HepG2 (cell line): ENCODE measurements around the gene ANKRD30A. TPM values are rescaled to one million over a fixed set of nuclear protein-coding genes. Genes with fewer than 3 reads are reported as not detected.

ENCODE experiments used
- ATAC-seq: fragments of 200-7000 bp; cut with Tn5 transposase; 3 replicates; pipeline ENCODE4 v1.9.1; 2020; ENCODE audit warnings: mild to moderate bottlenecking, moderate library complexity
- BruUV-seq: library from RNA; stranded (reverse); fragments of 400-500 nt; replicated peaks from 2 replicates; lab custom pipeline; 2021; lab: Mats Ljungman, UMichigan
- CTCF ChIA-PET: fragments of 300-600 bp; formaldehyde crosslinking; extraction: SDS; loops from one replicate; lab custom pipeline; 2021; ENCODE audit warnings: low total read pairs, inconsistent platforms, low intra/inter-chr PET ratio; lab: Yijun Ruan, JAX
- POLR2A ChIA-PET: fragments of 350-600 bp; sonication (Branson Sonifier 250); formaldehyde crosslinking; loops from one replicate; lab custom pipeline; 2020; ENCODE audit warnings: antibody characterized with exemption, inconsistent platforms; lab: Yijun Ruan, JAX
- DNase-seq: peaks from one replicate; pipeline ENCODE4 v3.0.0-alpha.2; 2015; ENCODE audit warnings: low spot score
- FAIRE-seq: peaks from 3 replicates; lab custom pipeline; 2011; peaks lifted over from hg19 to GRCh38; lab: Jason Lieb, UNC
- H2AFZ ChIP-seq: one replicate; pipeline ENCODE4 v1.6.1; 2011; ENCODE audit warnings: low read length, inconsistent platforms
- H3K27ac ChIP-seq: fragments of 300-600 bp; 3 replicates; pipeline ENCODE4 v1.8.0; 2011; ENCODE audit warnings: mixed run types, mild to moderate bottlenecking, mixed read lengths, low read length, inconsistent platforms; ENCODE audit not compliant: insufficient read depth; ENCODE audit errors: extremely low read length
- H3K27me3 ChIP-seq, 2 experiments: fragments of 200-600 bp in 1 of 2; 2 replicates in 1 of 2; 3 replicates in 1 of 2; pipeline versions ENCODE4 v1.6.0 to v1.8.0; 2011; ENCODE audit warnings: low read length in 2 of 2, mild to moderate bottlenecking in 2 of 2, moderate library complexity in 2 of 2, inconsistent platforms in 1 of 2; ENCODE audit not compliant: insufficient read depth in 2 of 2, control insufficient read depth in 1 of 2
- H3K36me3 ChIP-seq, 2 experiments: fragments of 200-600 bp in 1 of 2; replicated peaks in 1 of 2; 2 replicates in 1 of 2; 3 replicates in 1 of 2; pipeline versions ENCODE4 v1.5.1 to v1.8.0; 2011; ENCODE audit warnings: low read length in 2 of 2, inconsistent platforms in 1 of 2; ENCODE audit not compliant: insufficient read depth in 2 of 2, control insufficient read depth in 1 of 2
- H3K4me1 ChIP-seq: 2 replicates; pipeline ENCODE4 v1.5.1; 2012; ENCODE audit warnings: low read length, inconsistent platforms; ENCODE audit not compliant: insufficient read depth
- H3K4me2 ChIP-seq: 2 replicates; pipeline ENCODE4 v1.6.0; 2011; ENCODE audit warnings: low read depth, low read length, inconsistent platforms
- H3K4me3 ChIP-seq, 3 experiments: fragments of 200-600 bp in 1 of 3; sonication (generic), shearing (Covaris generic) in 1 of 3; replicated peaks in 1 of 3; 2 replicates each; pipeline ENCODE4 v1.5.1; 2011 to 2016; ENCODE audit warnings: low read length in 3 of 3, inconsistent platforms in 2 of 3, low read depth in 2 of 3, mild to moderate bottlenecking in 2 of 3, control low read depth in 1 of 3, mixed read lengths in 1 of 3; ENCODE audit not compliant: insufficient read depth in 1 of 3
- H3K79me2 ChIP-seq: one replicate; pipeline ENCODE4 v1.6.1; 2011; ENCODE audit warnings: low read length, inconsistent platforms; ENCODE audit not compliant: insufficient read depth
- H3K9ac ChIP-seq: 2 replicates; pipeline ENCODE4 v1.6.0; 2011; ENCODE audit warnings: mild to moderate bottlenecking, low read depth, low read length, inconsistent platforms; ENCODE audit not compliant: insufficient read depth
- H3K9me3 ChIP-seq: 2 replicates; pipeline ENCODE4 v1.5.1; 2012; ENCODE audit warnings: mild to moderate bottlenecking, low read length
- H4K20me1 ChIP-seq: 2 replicates; pipeline ENCODE4 v1.6.0; 2011; ENCODE audit warnings: inconsistent platforms, mild to moderate bottlenecking, low read length, moderate library complexity; ENCODE audit not compliant: insufficient read depth
- MAFK ChIP-seq, 2 experiments: IDR thresholded peaks in 1 of 2; conservative IDR thresholded peaks in 1 of 2; 2 replicates each; pipeline ENCODE4 v1.6.1; 2011; ENCODE audit warnings: improper control_type of control experiment in 2 of 2, low read length in 2 of 2
- ZNF143 ChIP-seq: sonication (generic); formaldehyde crosslinking; IDR thresholded peaks from 2 replicates; pipeline ENCODE4 v1.4.0; 2020; ENCODE audit warnings: missing genetic modification reagents
- ZNF530 ChIP-seq: sonication (generic); formaldehyde crosslinking; IDR thresholded peaks from 2 replicates; pipeline ENCODE4 v1.5.0; 2020; ENCODE audit warnings: low read depth, mild to moderate bottlenecking, missing genetic modification reagents
- ZNF678 ChIP-seq: sonication (generic); formaldehyde crosslinking; IDR thresholded peaks from 2 replicates; pipeline ENCODE4 v1.4.0; 2020; ENCODE audit warnings: mild to moderate bottlenecking, missing genetic modification reagents
- WGBS: methylation state at CpG from one replicate; pipeline ENCODE4 v1.1.6; 2017; ENCODE audit warnings: low lambda C conversion rate; 5-methylcytosine and 5-hydroxymethylcytosine counted together
- in situ Hi-C: cut with HindIII; loops from 2 replicates; pipeline ENCODE4 v1.10.0; 2017; ENCODE audit warnings: low pct_unique_long_range_greater_than_20kb; ENCODE audit not compliant: extremely low pct_ligation_motif_present
- intact Hi-C: fragments of 100-400 bp; cut with micrococcal nuclease; formaldehyde crosslinking; loops from one replicate; pipeline ENCODE4 v1.10.0; 2022; ENCODE audit not compliant: unreplicated experiment
- polyA plus RNA-seq, 8 experiments: library from polyadenylated mRNA; depleted of rRNA in 3 of 8; stranded (reverse) in 7 of 8; unstranded in 1 of 8; fragments of >200 nt; fragmentation: Illumina TruSeq in 4 of 8; extraction: Trizol in 4 of 8; gene quantifications; 2 replicates each; pipeline versions ENCODE4 v1.2.1 to v1.2.3, GENCODE V29; 2011 to 2016; ENCODE audit warnings: low read depth in 4 of 8, missing spikeins in 1 of 8, mixed read lengths in 1 of 8; ENCODE audit not compliant: insufficient read depth in 1 of 8
- total RNA-seq, 5 experiments: library from RNA; depleted of rRNA; stranded (reverse); fragments of >200 nt; fragmentation: Illumina TruSeq; extraction: Trizol; gene quantifications; 2 replicates each; pipeline ENCODE4 v1.2.3, GENCODE V29; 2016; ENCODE audit warnings: low read depth in 1 of 5
- TF ChIP-seq, protein P1 (sequence below): sonication (generic); formaldehyde crosslinking; IDR thresholded peaks from 2 replicates; pipeline ENCODE4 v1.5.0; 2020; ENCODE audit warnings: missing genetic modification reagents
- TF ChIP-seq, protein P2 (sequence below): sonication (generic); formaldehyde crosslinking; IDR thresholded peaks from 2 replicates; pipeline ENCODE4 v1.8.0; 2022; ENCODE audit warnings: mild to moderate bottlenecking, missing genetic modification reagents; ENCODE audit not compliant: insufficient replicate concordance
- TF ChIP-seq, protein P3 (sequence below): sonication (generic); formaldehyde crosslinking; IDR thresholded peaks from 2 replicates; pipeline ENCODE4 v1.4.0; 2020; ENCODE audit warnings: mild to moderate bottlenecking, missing genetic modification reagents

The ANKRD30A gene
- total and polyA plus RNA-seq, 2 of the 13 experiments (the other 11 are each of a cell fraction or from before 2014, with no cell fraction given), result not detected

DNA sequence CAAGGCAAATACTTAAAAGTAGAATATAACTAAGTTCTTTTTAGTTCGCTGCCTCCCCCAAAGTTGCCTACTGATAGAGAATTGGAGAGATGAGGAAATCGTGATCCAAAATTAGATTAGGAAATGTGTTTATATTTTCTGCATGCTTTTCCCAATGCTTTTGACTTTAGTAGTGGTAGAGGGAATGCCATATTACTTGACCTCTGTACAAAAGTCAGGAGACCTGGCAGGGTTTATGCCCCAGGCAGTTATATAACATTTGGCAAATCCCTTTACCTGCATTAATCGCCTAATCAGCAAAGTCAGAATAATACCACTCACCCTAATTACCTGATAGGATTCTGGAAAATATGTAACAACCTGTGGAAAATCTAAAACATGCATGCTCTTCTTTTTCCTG lies 142.9 kb downstream of the ANKRD30A start:
- FAIRE-seq, result no peak
- POLR2A ChIA-PET, result no interaction called here
- no TSS peak for BruUV-seq

DNA sequence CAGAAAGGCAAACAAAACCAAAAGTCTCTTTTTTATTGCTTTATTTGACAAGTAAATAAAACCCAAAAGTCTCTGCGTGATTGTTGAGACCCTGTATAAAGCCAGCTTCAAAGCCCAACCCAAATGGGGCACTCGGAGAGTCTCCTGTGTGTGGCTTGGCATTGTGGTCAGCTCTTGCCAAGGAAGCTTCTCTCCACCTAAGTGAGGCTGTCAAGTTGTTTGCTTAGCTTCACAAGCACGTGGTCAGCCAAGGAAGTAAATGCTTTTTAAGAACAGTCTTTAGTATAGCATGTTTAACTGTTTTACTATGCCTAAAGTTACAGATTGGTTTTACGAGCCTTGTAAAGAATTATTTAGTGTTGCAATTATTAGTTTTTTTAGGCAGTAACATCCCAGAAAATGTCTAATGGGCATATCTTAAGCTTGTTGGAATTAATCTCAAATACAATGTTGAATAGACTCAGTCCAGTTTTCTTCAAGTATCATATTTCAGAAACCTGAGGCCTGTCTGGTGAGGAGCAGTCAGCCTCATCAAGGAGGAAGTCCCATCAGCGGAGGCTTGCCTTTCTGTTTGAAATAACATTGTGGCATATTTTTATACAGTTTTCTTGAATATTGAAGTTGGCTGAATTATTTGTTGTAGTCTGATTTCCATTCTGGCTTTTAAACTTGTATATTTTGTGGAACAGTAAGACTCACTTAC lies 144.3 kb downstream of the ANKRD30A start:
- 2% methylated on average over 4 of the region's 5 CpGs for WGBS
- H3K9ac ChIP-seq, result no peak overlapping the region
- H3K79me2 ChIP-seq, result no peaks in the 10 kb centered on the region
- in situ Hi-C loops (loop anchor here (25.0 kb wide), 1 partner anchor 332 kb away; no protein-coding TSS in a partner anchor), intact Hi-C loops (no loop called here)
- H3K4me3 ChIP-seq, result no peak overlapping the region
- FAIRE-seq (no peak), ATAC-seq (no peak), DNase-seq (no peak)
- BruUV-seq, result no TSS peak
- no peak overlapping the region for H3K4me2 ChIP-seq
- CTCF ChIA-PET, result no interaction called here
- H2AFZ ChIP-seq, result no peak overlapping the region
- H3K4me1 ChIP-seq, result no peaks in the 10 kb centered on the region
- H3K9me3 ChIP-seq, result no peaks in the 10 kb centered on the region
- H3K27ac ChIP-seq, result no peak overlapping the region
- H3K27me3 ChIP-seq, result no peaks in the 10 kb centered on the region
- no peaks in the 10 kb centered on the region for H3K36me3 ChIP-seq
- POLR2A ChIA-PET, result no interaction called here
- no peaks in the 10 kb centered on the region for H4K20me1 ChIP-seq
- TF ChIP-seq, protein P1, sequence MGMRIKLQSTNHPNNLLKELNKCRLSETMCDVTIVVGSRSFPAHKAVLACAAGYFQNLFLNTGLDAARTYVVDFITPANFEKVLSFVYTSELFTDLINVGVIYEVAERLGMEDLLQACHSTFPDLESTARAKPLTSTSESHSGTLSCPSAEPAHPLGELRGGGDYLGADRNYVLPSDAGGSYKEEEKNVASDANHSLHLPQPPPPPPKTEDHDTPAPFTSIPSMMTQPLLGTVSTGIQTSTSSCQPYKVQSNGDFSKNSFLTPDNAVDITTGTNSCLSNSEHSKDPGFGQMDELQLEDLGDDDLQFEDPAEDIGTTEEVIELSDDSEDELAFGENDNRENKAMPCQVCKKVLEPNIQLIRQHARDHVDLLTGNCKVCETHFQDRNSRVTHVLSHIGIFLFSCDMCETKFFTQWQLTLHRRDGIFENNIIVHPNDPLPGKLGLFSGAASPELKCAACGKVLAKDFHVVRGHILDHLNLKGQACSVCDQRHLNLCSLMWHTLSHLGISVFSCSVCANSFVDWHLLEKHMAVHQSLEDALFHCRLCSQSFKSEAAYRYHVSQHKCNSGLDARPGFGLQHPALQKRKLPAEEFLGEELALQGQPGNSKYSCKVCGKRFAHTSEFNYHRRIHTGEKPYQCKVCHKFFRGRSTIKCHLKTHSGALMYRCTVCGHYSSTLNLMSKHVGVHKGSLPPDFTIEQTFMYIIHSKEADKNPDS, result no peak
- TF ChIP-seq ZNF143 (CRISPR knock-in tag) (no peak), ZNF678 (CRISPR knock-in tag) (no peak), ZNF530 (no peak)
- TF ChIP-seq, protein P2, sequence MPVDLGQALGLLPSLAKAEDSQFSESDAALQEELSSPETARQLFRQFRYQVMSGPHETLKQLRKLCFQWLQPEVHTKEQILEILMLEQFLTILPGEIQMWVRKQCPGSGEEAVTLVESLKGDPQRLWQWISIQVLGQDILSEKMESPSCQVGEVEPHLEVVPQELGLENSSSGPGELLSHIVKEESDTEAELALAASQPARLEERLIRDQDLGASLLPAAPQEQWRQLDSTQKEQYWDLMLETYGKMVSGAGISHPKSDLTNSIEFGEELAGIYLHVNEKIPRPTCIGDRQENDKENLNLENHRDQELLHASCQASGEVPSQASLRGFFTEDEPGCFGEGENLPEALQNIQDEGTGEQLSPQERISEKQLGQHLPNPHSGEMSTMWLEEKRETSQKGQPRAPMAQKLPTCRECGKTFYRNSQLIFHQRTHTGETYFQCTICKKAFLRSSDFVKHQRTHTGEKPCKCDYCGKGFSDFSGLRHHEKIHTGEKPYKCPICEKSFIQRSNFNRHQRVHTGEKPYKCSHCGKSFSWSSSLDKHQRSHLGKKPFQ, result no peak

More for the DNA sequence above, 142.9 kb downstream of the ANKRD30A start:
- Histone ChIP-seq H3K79me2 (no peaks in the 10 kb centered on the region), H3K27ac (no peak overlapping the region), H3K9ac (no peak overlapping the region), H2AFZ (no peak overlapping the region), H3K4me3 (no peak overlapping the region), H3K4me2 (no peak overlapping the region), H4K20me1 (no peaks in the 10 kb centered on the region), H3K27me3 (no peaks in the 10 kb centered on the region), H3K4me1 (no peaks in the 10 kb centered on the region), H3K36me3 (no peaks in the 10 kb centered on the region), H3K9me3 (no peaks in the 10 kb centered on the region)
- intact Hi-C loops, result no loop called here
- no peak for ATAC-seq
- TF ChIP-seq MAFK (conservative IDR thresholded peaks at IDR 0.05 in 1 of 2, IDR thresholded peaks at IDR 0.05 in 1 of 2; ENCODE audit: low read length in 2 of 2), result 0 out of 4 replicates have a peak, but pooled peaks of 1 of the 2 experiments have one; percentile 15
- TF ChIP-seq, protein P3, sequence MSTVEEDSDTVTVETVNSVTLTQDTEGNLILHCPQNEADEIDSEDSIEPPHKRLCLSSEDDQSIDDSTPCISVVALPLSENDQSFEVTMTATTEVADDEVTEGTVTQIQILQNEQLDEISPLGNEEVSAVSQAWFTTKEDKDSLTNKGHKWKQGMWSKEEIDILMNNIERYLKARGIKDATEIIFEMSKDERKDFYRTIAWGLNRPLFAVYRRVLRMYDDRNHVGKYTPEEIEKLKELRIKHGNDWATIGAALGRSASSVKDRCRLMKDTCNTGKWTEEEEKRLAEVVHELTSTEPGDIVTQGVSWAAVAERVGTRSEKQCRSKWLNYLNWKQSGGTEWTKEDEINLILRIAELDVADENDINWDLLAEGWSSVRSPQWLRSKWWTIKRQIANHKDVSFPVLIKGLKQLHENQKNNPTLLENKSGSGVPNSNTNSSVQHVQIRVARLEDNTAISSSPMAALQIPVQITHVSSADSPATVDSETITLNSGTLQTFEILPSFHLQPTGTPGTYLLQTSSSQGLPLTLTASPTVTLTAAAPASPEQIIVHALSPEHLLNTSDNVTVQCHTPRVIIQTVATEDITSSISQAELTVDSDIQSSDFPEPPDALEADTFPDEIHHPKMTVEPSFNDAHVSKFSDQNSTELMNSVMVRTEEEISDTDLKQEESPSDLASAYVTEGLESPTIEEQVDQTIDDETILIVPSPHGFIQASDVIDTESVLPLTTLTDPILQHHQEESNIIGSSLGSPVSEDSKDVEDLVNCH (CRISPR knock-in tag), result no peak
- CTCF ChIA-PET, result no interaction called here
- no peak for DNase-seq
- 0% methylated on average over 3 of the region's 3 CpGs for WGBS
- in situ Hi-C loops, result loop anchor here (25.0 kb wide), 1 partner anchor 331 kb away; no protein-coding TSS in a partner anchor
